D341Med (cell line): ENCODE results near the gene C16orf74.

ENCODE experiments used
- DNase-seq: peaks from one replicate; pipeline ENCODE4 v3.0.0; 2012; ENCODE audit warnings: low spot score

C16orf74 gene

GRCh38 chr16:85695196-85696128, 55.4 kb downstream of the C16orf74 start:
- DNase-seq, result no peak

- DNase-seq, result no peak
Measured at GRCh38 chr16:85690469-85691064, 60.3 kb downstream of the C16orf74 start.

GRCh38 chr16:85689950-85690320, 61.0 kb downstream of the C16orf74 start:
- no peak for DNase-seq

GRCh38 chr16:85689285-85689949, 61.5 kb downstream of the C16orf74 start:
- DNase-seq, result no peak

GRCh38 chr16:85688586-85689284, 62.2 kb downstream of the C16orf74 start, which contains the start of gene GINS2:
Gene GINS2, minus strand, starts transcription at chr16:85688954. Its CDS starts 56 bp downstream, at chr16:85688898.
- peak; percentile 98 for DNase-seq

- no peak for DNase-seq
Measured at GRCh38 chr16:85687651-85688471, 63.0 kb downstream of the C16orf74 start.

- no peak for DNase-seq
Measured at GRCh38 chr16:85686912-85687591, 63.8 kb downstream of the C16orf74 start.

- DNase-seq, result no peak
Measured at GRCh38 chr16:85685251-85685650, 65.6 kb downstream of the C16orf74 start.

GRCh38 chr16:85683363-85683762, 67.5 kb downstream of the C16orf74 start:
- no peak for DNase-seq

- no peak for DNase-seq
Measured at GRCh38 chr16:85682516-85682915, 68.4 kb downstream of the C16orf74 start.

GRCh38 chr16:85681255-85681654, 69.6 kb downstream of the C16orf74 start:
- no peak for DNase-seq

GRCh38 chr16:85680352-85680944, 70.4 kb downstream of the C16orf74 start:
- DNase-seq, result no peak

GRCh38 chr16:85679870-85680269, 71.0 kb downstream of the C16orf74 start:
- DNase-seq, result no peak

GRCh38 chr16:85678821-85679220, 72.1 kb downstream of the C16orf74 start:
- DNase-seq, result no peak

- DNase-seq, result no peak
Measured at GRCh38 chr16:85678016-85678415, 72.9 kb downstream of the C16orf74 start.

- DNase-seq, result no peak
Measured at GRCh38 chr16:85677383-85677967, 73.4 kb downstream of the C16orf74 start.

- no peak for DNase-seq
Measured at GRCh38 chr16:85676466-85676865, 74.4 kb downstream of the C16orf74 start.

- DNase-seq, result no peak
Measured at GRCh38 chr16:85675251-85675874, 75.5 kb downstream of the C16orf74 start.

GRCh38 chr16:85674828-85675227, 76.1 kb downstream of the C16orf74 start:
- DNase-seq, result no peak

- DNase-seq, result no peak
Measured at GRCh38 chr16:85674418-85674755, 76.5 kb downstream of the C16orf74 start.
